Subcutaneous adipose tissue (tissue), 4 donors: ENCODE data around the gene EYA2. TPM values are rescaled to one million over a fixed set of nuclear protein-coding genes. Genes with fewer than 3 reads are reported as not detected.

ENCODE experiments used
- CTCF ChIP-seq: fragments of 450-650 bp; IDR thresholded peaks from one replicate; pipeline ENCODE4 v1.5.1; 2016; ENCODE audit warnings: low read depth, mild to moderate bottlenecking, control low read depth, antibody characterized with exemption, moderate library complexity
- total RNA-seq, 4 donors: library from RNA; depleted of rRNA; stranded (reverse); fragments of >200 nt; gene quantifications; one replicate each; pipeline ENCODE4 v1.1.0, GENCODE V29; 2016

Gene EYA2
- total RNA-seq, 4 donors from 2014 or later, result 1.3 to 4.7 (median 2.8) TPM

GRCh38 chr20:47003223-47003622 lies 108.6 kb downstream of the EYA2 start:
- TF ChIP-seq CTCF, result no peak

- no peak for TF ChIP-seq CTCF
These were observed 109.5 kb downstream of the EYA2 start for GRCh38 chr20:47004179-47004578.

GRCh38 chr20:47007826-47008655 lies 113.4 kb downstream of the EYA2 start:
- no peak for TF ChIP-seq CTCF

- no peak for TF ChIP-seq CTCF
These were observed 114.3 kb downstream of the EYA2 start for GRCh38 chr20:47008842-47009518.

GRCh38 chr20:47009784-47010183 lies 115.1 kb downstream of the EYA2 start:
- no peak for TF ChIP-seq CTCF

- no peak for TF ChIP-seq CTCF
These were observed 117.3 kb downstream of the EYA2 start for GRCh38 chr20:47011984-47012383.

GRCh38 chr20:47013606-47014005 lies 119.0 kb downstream of the EYA2 start:
- no peak for TF ChIP-seq CTCF
